GM12878 (cell line): ENCODE data around the gene ADGRD1. TPM values are rescaled to one million over a fixed set of nuclear protein-coding genes. Genes with fewer than 3 reads are reported as not detected.

ENCODE experiments used
- ATAC-seq: fragments of 200-7000 bp; cut with Tn5 transposase; 3 replicates; pipeline ENCODE4 v1.9.1; 2020; ENCODE audit warnings: mild to moderate bottlenecking, moderate library complexity
- BruUV-seq: library from RNA; stranded (reverse); fragments of 400-500 nt; replicated peaks from 2 replicates; lab custom pipeline; 2021; lab: Mats Ljungman, UMichigan
- CTCF ChIA-PET: fragments of 300-600 bp; sonication (Branson Sonifier 250); formaldehyde crosslinking; extraction: SDS; loops from one replicate; lab custom pipeline; 2021; ENCODE audit warnings: inconsistent platforms; lab: Yijun Ruan, JAX
- POLR2A ChIA-PET: fragments of 350-600 bp; formaldehyde crosslinking; extraction: SDS; loops from one replicate; lab custom pipeline; 2021; ENCODE audit warnings: inconsistent platforms; lab: Charles Lee
- RAD21 ChIA-PET: fragments of 300-600 bp; sonication (Branson Sonifier 250); formaldehyde crosslinking; loops from one replicate; lab custom pipeline; 2023; ENCODE audit warnings: antibody characterized with exemption; ENCODE audit not compliant: unreplicated experiment; lab: Charles Lee
- SMC1A ChIA-PET: fragments of 300-600 bp; sonication (Branson Sonifier 250); formaldehyde crosslinking; loops from one replicate; lab custom pipeline; 2023; ENCODE audit not compliant: unreplicated experiment, uncharacterized antibody; lab: Charles Lee
- DNase-seq: peaks from one replicate; pipeline ENCODE4 v3.0.0-alpha.2; 2011; ENCODE audit warnings: low read depth, low spot score
- FAIRE-seq: peaks from 3 replicates; lab custom pipeline; 2011; peaks lifted over from hg19 to GRCh38; lab: Jason Lieb, UNC
- H2AFZ ChIP-seq: 2 replicates; pipeline ENCODE4 v1.6.0; 2011; ENCODE audit warnings: low read depth, low read length, control low read depth; ENCODE audit not compliant: control insufficient read depth
- H3K27ac ChIP-seq: 2 replicates; pipeline ENCODE4 v1.5.1; 2011; ENCODE audit warnings: control low read depth; ENCODE audit not compliant: control insufficient read depth, insufficient read depth
- H3K27me3 ChIP-seq, 2 experiments: replicated peaks in 1 of 2; 2 replicates each; pipeline versions ENCODE4 v1.6.0 to v1.6.1; 2011; ENCODE audit warnings: low read length in 1 of 2; ENCODE audit not compliant: control insufficient read depth in 2 of 2, insufficient read depth in 2 of 2
- H3K36me3 ChIP-seq, 2 experiments: 2 replicates each; pipeline ENCODE4 v1.5.1; 2011; ENCODE audit warnings: low read length in 1 of 2; ENCODE audit not compliant: control insufficient read depth in 2 of 2, insufficient read depth in 2 of 2
- H3K4me1 ChIP-seq: 2 replicates; pipeline ENCODE4 v1.6.1; 2011; ENCODE audit warnings: mild to moderate bottlenecking, low read length, moderate library complexity, mixed read lengths; ENCODE audit not compliant: control insufficient read depth, insufficient read depth
- H3K4me2 ChIP-seq: 2 replicates; pipeline ENCODE4 v1.6.0; 2011; ENCODE audit warnings: control low read depth; ENCODE audit not compliant: control insufficient read depth, insufficient read depth
- H3K4me3 ChIP-seq: fragments of 200-600 bp; sonication (generic); 2 replicates; pipeline ENCODE4 v1.5.1; 2016
- H3K79me2 ChIP-seq: 2 replicates; pipeline ENCODE4 v1.6.0; 2011; ENCODE audit warnings: low read length; ENCODE audit not compliant: control insufficient read depth, insufficient read depth
- H3K9ac ChIP-seq: 2 replicates; pipeline ENCODE4 v1.8.0; 2011; ENCODE audit warnings: low read length, control low read depth, mixed read lengths; ENCODE audit not compliant: control insufficient read depth, insufficient read depth
- H3K9me3 ChIP-seq: replicated peaks from 3 replicates; pipeline ENCODE4 v1.5.1; 2011; ENCODE audit warnings: mild to moderate bottlenecking, low read length; ENCODE audit not compliant: control insufficient read depth, insufficient read depth
- H4K20me1 ChIP-seq: 2 replicates; pipeline ENCODE4 v1.6.0; 2011; ENCODE audit not compliant: control insufficient read depth, insufficient read depth
- WGBS: methylation state at CpG from one replicate; pipeline ENCODE4 v1.1.6; 2016; ENCODE audit warnings: low lambda C conversion rate; ENCODE audit not compliant: insufficient replicate concordance, insufficient coverage; ENCODE audit errors: missing lambda C conversion rate; 5-methylcytosine and 5-hydroxymethylcytosine counted together
- in situ Hi-C: fragments of 300-500 bp; cut with MboI; formaldehyde crosslinking; loops from 9 replicates; pipeline ENCODE4 v1.14.3; 2018; ENCODE audit warnings: mixed read lengths
- intact Hi-C: fragments of 100-400 bp; cut with micrococcal nuclease; formaldehyde crosslinking; loops from one replicate; pipeline ENCODE4 v1.14.2; 2022; ENCODE audit not compliant: unreplicated experiment
- polyA plus RNA-seq, 11 experiments: library from polyadenylated mRNA; depleted of rRNA in 4 of 11; unstranded in 6 of 11; stranded (reverse) in 5 of 11; fragments of >200 nt; fragmentation: Nextera tagmentation in 4 of 11; fragmentation: Illumina TruSeq in 1 of 11; extraction: Ambion mirVana in 4 of 11; extraction: Trizol in 1 of 11; gene quantifications; 1 replicate in 1 of 11; 2 replicates in 10 of 11; pipeline versions ENCODE4 v1.2.1 to v1.2.3, GENCODE V29; 2011 to 2016; ENCODE audit warnings: inconsistent platforms in 2 of 11, missing spikeins in 2 of 11, low read depth in 1 of 11
- total RNA-seq, 4 experiments: library from RNA; depleted of rRNA in 3 of 4; stranded (reverse); fragments of >200 nt in 3 of 4; fragmentation: Illumina TruSeq in 1 of 4; extraction: Trizol in 1 of 4; gene quantifications; 2 replicates each; pipeline versions ENCODE4 v1.2.1 to v1.2.3, GENCODE V29; 2013 to 2021
- TF ChIP-seq, protein P1 (sequence below): IDR thresholded peaks from 2 replicates; pipeline ENCODE4 v1.6.1; 2012; ENCODE audit warnings: improper control_type of control experiment, low read depth, low read length; ENCODE audit not compliant: insufficient replicate concordance

Gene ADGRD1
- total and polyA plus RNA-seq, 10 of the 15 experiments (the other 5 are each of a cell fraction or from before 2014, with no cell fraction given), result 0.15 to 12.7 (median 1.2) TPM

DNA sequence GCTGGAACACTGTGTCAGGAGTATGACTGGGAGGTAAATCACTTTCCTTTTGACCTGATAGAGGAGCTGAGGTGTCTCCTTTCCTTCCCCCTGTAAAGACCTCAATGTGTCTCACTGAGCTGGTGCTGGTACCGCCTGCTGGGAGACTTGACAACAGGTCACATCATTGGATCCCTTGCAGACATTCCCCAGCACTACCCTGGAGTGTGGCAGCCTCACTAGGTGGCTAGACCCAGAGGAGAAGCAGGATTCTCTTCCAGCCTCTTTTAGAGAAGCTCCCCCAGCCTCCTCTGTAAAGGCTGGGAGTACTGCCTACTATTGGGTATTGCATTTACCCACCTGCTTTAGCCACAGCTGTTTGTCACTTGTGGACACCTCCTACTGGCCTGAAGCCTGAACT, 223.9 kb downstream of the ADGRD1 start:
- ChIA-PET POLR2A (no interaction called here), SMC1A (interaction anchor here (1.1 kb wide), 1 partner anchor 26 kb away, joined by 3 read pairs; no protein-coding TSS in a partner anchor), RAD21 (no interaction called here), CTCF (interaction anchor here (1.1 kb wide), 1 partner anchor 404 kb away, joined by 3 read pairs; no protein-coding TSS in a partner anchor)
- no peaks in the 10 kb centered on the region for H4K20me1 ChIP-seq
- no TSS peak for BruUV-seq
- in situ Hi-C loops (no loop called here), intact Hi-C loops (no loop called here)
- H3K36me3 ChIP-seq, result no peaks in the 10 kb centered on the region
- no peaks in the 10 kb centered on the region for H3K4me1 ChIP-seq
- TF ChIP-seq, protein P1, sequence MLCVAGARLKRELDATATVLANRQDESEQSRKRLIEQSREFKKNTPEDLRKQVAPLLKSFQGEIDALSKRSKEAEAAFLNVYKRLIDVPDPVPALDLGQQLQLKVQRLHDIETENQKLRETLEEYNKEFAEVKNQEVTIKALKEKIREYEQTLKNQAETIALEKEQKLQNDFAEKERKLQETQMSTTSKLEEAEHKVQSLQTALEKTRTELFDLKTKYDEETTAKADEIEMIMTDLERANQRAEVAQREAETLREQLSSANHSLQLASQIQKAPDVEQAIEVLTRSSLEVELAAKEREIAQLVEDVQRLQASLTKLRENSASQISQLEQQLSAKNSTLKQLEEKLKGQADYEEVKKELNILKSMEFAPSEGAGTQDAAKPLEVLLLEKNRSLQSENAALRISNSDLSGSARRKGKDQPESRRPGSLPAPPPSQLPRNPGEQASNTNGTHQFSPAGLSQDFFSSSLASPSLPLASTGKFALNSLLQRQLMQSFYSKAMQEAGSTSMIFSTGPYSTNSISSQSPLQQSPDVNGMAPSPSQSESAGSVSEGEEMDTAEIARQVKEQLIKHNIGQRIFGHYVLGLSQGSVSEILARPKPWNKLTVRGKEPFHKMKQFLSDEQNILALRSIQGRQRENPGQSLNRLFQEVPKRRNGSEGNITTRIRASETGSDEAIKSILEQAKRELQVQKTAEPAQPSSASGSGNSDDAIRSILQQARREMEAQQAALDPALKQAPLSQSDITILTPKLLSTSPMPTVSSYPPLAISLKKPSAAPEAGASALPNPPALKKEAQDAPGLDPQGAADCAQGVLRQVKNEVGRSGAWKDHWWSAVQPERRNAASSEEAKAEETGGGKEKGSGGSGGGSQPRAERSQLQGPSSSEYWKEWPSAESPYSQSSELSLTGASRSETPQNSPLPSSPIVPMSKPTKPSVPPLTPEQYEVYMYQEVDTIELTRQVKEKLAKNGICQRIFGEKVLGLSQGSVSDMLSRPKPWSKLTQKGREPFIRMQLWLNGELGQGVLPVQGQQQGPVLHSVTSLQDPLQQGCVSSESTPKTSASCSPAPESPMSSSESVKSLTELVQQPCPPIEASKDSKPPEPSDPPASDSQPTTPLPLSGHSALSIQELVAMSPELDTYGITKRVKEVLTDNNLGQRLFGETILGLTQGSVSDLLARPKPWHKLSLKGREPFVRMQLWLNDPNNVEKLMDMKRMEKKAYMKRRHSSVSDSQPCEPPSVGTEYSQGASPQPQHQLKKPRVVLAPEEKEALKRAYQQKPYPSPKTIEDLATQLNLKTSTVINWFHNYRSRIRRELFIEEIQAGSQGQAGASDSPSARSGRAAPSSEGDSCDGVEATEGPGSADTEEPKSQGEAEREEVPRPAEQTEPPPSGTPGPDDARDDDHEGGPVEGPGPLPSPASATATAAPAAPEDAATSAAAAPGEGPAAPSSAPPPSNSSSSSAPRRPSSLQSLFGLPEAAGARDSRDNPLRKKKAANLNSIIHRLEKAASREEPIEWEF, result no peak
- no peaks in the 10 kb centered on the region for H3K27me3 ChIP-seq
- no peak overlapping the region for H3K4me2 ChIP-seq
- H3K27ac ChIP-seq, result no peak overlapping the region
- DNase-seq (no peak), FAIRE-seq (no peak), ATAC-seq (no peak)
- H3K4me3 ChIP-seq, result no peak overlapping the region
- H3K9ac ChIP-seq, result no peak overlapping the region
- H2AFZ ChIP-seq, result no peak overlapping the region
- H3K9me3 ChIP-seq, result no peaks in the 10 kb centered on the region; the same call in 1 of the 3 replicates
- WGBS, result 13% methylated on average over 1 of the region's 1 CpG
- H3K79me2 ChIP-seq, result no peaks in the 10 kb centered on the region
